GM12878 (cell line): ENCODE data around the gene DAPK2. TPM values are rescaled to one million over a fixed set of nuclear protein-coding genes. Genes with fewer than 3 reads are reported as not detected.

ENCODE experiments used
- ATAC-seq: fragments of 200-7000 bp; cut with Tn5 transposase; 3 replicates; pipeline ENCODE4 v1.9.1; 2020; ENCODE audit warnings: mild to moderate bottlenecking, moderate library complexity
- BruUV-seq: library from RNA; stranded (reverse); fragments of 400-500 nt; replicated peaks from 2 replicates; lab custom pipeline; 2021; lab: Mats Ljungman, UMichigan
- CTCF ChIA-PET: fragments of 300-600 bp; sonication (Branson Sonifier 250); formaldehyde crosslinking; extraction: SDS; loops from one replicate; lab custom pipeline; 2021; ENCODE audit warnings: inconsistent platforms; lab: Yijun Ruan, JAX
- POLR2A ChIA-PET: fragments of 350-600 bp; formaldehyde crosslinking; extraction: SDS; loops from one replicate; lab custom pipeline; 2021; ENCODE audit warnings: inconsistent platforms; lab: Charles Lee
- RAD21 ChIA-PET: fragments of 300-600 bp; sonication (Branson Sonifier 250); formaldehyde crosslinking; loops from one replicate; lab custom pipeline; 2023; ENCODE audit warnings: antibody characterized with exemption; ENCODE audit not compliant: unreplicated experiment; lab: Charles Lee
- SMC1A ChIA-PET: fragments of 300-600 bp; sonication (Branson Sonifier 250); formaldehyde crosslinking; loops from one replicate; lab custom pipeline; 2023; ENCODE audit not compliant: unreplicated experiment, uncharacterized antibody; lab: Charles Lee
- DNase-seq: peaks from one replicate; pipeline ENCODE4 v3.0.0-alpha.2; 2011; ENCODE audit warnings: low read depth, low spot score
- FAIRE-seq: peaks from 3 replicates; lab custom pipeline; 2011; peaks lifted over from hg19 to GRCh38; lab: Jason Lieb, UNC
- H2AFZ ChIP-seq: 2 replicates; pipeline ENCODE4 v1.6.0; 2011; ENCODE audit warnings: low read depth, low read length, control low read depth; ENCODE audit not compliant: control insufficient read depth
- H3K27ac ChIP-seq: 2 replicates; pipeline ENCODE4 v1.5.1; 2011; ENCODE audit warnings: control low read depth; ENCODE audit not compliant: control insufficient read depth, insufficient read depth
- H3K27me3 ChIP-seq, 2 experiments: replicated peaks in 1 of 2; 2 replicates each; pipeline versions ENCODE4 v1.6.0 to v1.6.1; 2011; ENCODE audit warnings: low read length in 1 of 2; ENCODE audit not compliant: control insufficient read depth in 2 of 2, insufficient read depth in 2 of 2
- H3K36me3 ChIP-seq, 2 experiments: 2 replicates each; pipeline ENCODE4 v1.5.1; 2011; ENCODE audit warnings: low read length in 1 of 2; ENCODE audit not compliant: control insufficient read depth in 2 of 2, insufficient read depth in 2 of 2
- H3K4me1 ChIP-seq: 2 replicates; pipeline ENCODE4 v1.6.1; 2011; ENCODE audit warnings: mild to moderate bottlenecking, low read length, moderate library complexity, mixed read lengths; ENCODE audit not compliant: control insufficient read depth, insufficient read depth
- H3K4me2 ChIP-seq: 2 replicates; pipeline ENCODE4 v1.6.0; 2011; ENCODE audit warnings: control low read depth; ENCODE audit not compliant: control insufficient read depth, insufficient read depth
- H3K4me3 ChIP-seq: fragments of 200-600 bp; sonication (generic); 2 replicates; pipeline ENCODE4 v1.5.1; 2016
- H3K79me2 ChIP-seq: 2 replicates; pipeline ENCODE4 v1.6.0; 2011; ENCODE audit warnings: low read length; ENCODE audit not compliant: control insufficient read depth, insufficient read depth
- H3K9ac ChIP-seq: 2 replicates; pipeline ENCODE4 v1.8.0; 2011; ENCODE audit warnings: low read length, control low read depth, mixed read lengths; ENCODE audit not compliant: control insufficient read depth, insufficient read depth
- H3K9me3 ChIP-seq: replicated peaks from 3 replicates; pipeline ENCODE4 v1.5.1; 2011; ENCODE audit warnings: mild to moderate bottlenecking, low read length; ENCODE audit not compliant: control insufficient read depth, insufficient read depth
- H4K20me1 ChIP-seq: 2 replicates; pipeline ENCODE4 v1.6.0; 2011; ENCODE audit not compliant: control insufficient read depth, insufficient read depth
- DPF2 ChIP-seq: fragments of 450-650 bp; IDR thresholded peaks from 2 replicates; pipeline ENCODE4 v1.6.1; 2017; ENCODE audit warnings: mild to moderate bottlenecking
- EED ChIP-seq: sonication (generic); IDR thresholded peaks from 2 replicates; pipeline ENCODE4 v1.6.1; 2016; ENCODE audit warnings: antibody characterized with exemption, low read depth
- EGR1 ChIP-seq, 2 experiments: IDR thresholded peaks; 1 replicate in 1 of 2; 2 replicates in 1 of 2; pipeline ENCODE4 v1.6.1; 2011 to 2012; ENCODE audit warnings: low read depth in 2 of 2, low read length in 2 of 2, borderline replicate concordance in 1 of 2, mild to moderate bottlenecking in 1 of 2, moderate library complexity in 1 of 2
- IKZF1 ChIP-seq: fragments of 450-650 bp; conservative IDR thresholded peaks from 2 replicates; pipeline ENCODE4 v1.6.1; 2017; ENCODE audit warnings: antibody characterized with exemption, mild to moderate bottlenecking
- IKZF2 ChIP-seq, 2 experiments: fragments of 450-650 bp; IDR thresholded peaks; 2 replicates each; pipeline ENCODE4 v1.6.1; 2017; ENCODE audit warnings: mild to moderate bottlenecking in 2 of 2, moderate library complexity in 2 of 2
- JUND ChIP-seq: IDR thresholded peaks from 2 replicates; pipeline ENCODE4 v1.6.1; 2012; ENCODE audit warnings: low read depth, mild to moderate bottlenecking, low read length, improper control_type of control experiment, moderate library complexity
- MLLT1 ChIP-seq: fragments of 450-650 bp; IDR thresholded peaks from 2 replicates; pipeline ENCODE4 v1.6.1; 2016; ENCODE audit warnings: mild to moderate bottlenecking
- NR2F1 ChIP-seq: fragments of 450-650 bp; conservative IDR thresholded peaks from 2 replicates; pipeline ENCODE4 v1.6.1; 2017; ENCODE audit warnings: mild to moderate bottlenecking
- RELB ChIP-seq: fragments of 450-650 bp; IDR thresholded peaks from 2 replicates; pipeline ENCODE4 v1.6.1; 2017; ENCODE audit warnings: low read depth, mild to moderate bottlenecking, moderate library complexity
- SKIL ChIP-seq: fragments of 450-650 bp; IDR thresholded peaks from 2 replicates; pipeline ENCODE4 v1.6.1; 2017; ENCODE audit warnings: mild to moderate bottlenecking, low read depth, inconsistent platforms; ENCODE audit not compliant: poor library complexity, severe bottlenecking
- TBL1XR1 ChIP-seq: IDR thresholded peaks from 2 replicates; pipeline ENCODE4 v1.6.1; 2012; ENCODE audit warnings: low read depth, low read length, improper control_type of control experiment
- YY1 ChIP-seq: IDR thresholded peaks from 2 replicates; pipeline ENCODE4 v1.6.1; 2011; ENCODE audit warnings: low read depth, mild to moderate bottlenecking, low read length
- ZBTB4 ChIP-seq: fragments of 450-650 bp; formaldehyde crosslinking; IDR thresholded peaks from 2 replicates; pipeline ENCODE4 v1.4.0; 2022; ENCODE audit warnings: mild to moderate bottlenecking, moderate library complexity
- ZNF217 ChIP-seq: fragments of 450-650 bp; IDR thresholded peaks from 2 replicates; pipeline ENCODE4 v1.6.1; 2017; ENCODE audit warnings: antibody characterized with exemption, mild to moderate bottlenecking
- WGBS: methylation state at CpG from one replicate; pipeline ENCODE4 v1.1.6; 2016; ENCODE audit warnings: low lambda C conversion rate; ENCODE audit not compliant: insufficient replicate concordance, insufficient coverage; ENCODE audit errors: missing lambda C conversion rate; 5-methylcytosine and 5-hydroxymethylcytosine counted together
- in situ Hi-C: fragments of 300-500 bp; cut with MboI; formaldehyde crosslinking; loops from 9 replicates; pipeline ENCODE4 v1.14.3; 2018; ENCODE audit warnings: mixed read lengths
- intact Hi-C: fragments of 100-400 bp; cut with micrococcal nuclease; formaldehyde crosslinking; loops from one replicate; pipeline ENCODE4 v1.14.2; 2022; ENCODE audit not compliant: unreplicated experiment
- polyA plus RNA-seq, 11 experiments: library from polyadenylated mRNA; depleted of rRNA in 4 of 11; unstranded in 6 of 11; stranded (reverse) in 5 of 11; fragments of >200 nt; fragmentation: Nextera tagmentation in 4 of 11; fragmentation: Illumina TruSeq in 1 of 11; extraction: Ambion mirVana in 4 of 11; extraction: Trizol in 1 of 11; gene quantifications; 1 replicate in 1 of 11; 2 replicates in 10 of 11; pipeline versions ENCODE4 v1.2.1 to v1.2.3, GENCODE V29; 2011 to 2016; ENCODE audit warnings: inconsistent platforms in 2 of 11, missing spikeins in 2 of 11, low read depth in 1 of 11
- total RNA-seq, 4 experiments: library from RNA; depleted of rRNA in 3 of 4; stranded (reverse); fragments of >200 nt in 3 of 4; fragmentation: Illumina TruSeq in 1 of 4; extraction: Trizol in 1 of 4; gene quantifications; 2 replicates each; pipeline versions ENCODE4 v1.2.1 to v1.2.3, GENCODE V29; 2013 to 2021

Gene DAPK2
- total and polyA plus RNA-seq, 10 of the 15 experiments (the other 5 are each of a cell fraction or from before 2014, with no cell fraction given): 0.69 to 8.4 (median 4.1) TPM

GRCh38 chr15:63939531-63940130, 106.7 kb downstream of the DAPK2 start:
- Histone ChIP-seq H3K4me1 (peaks cover 22% of the 10 kb centered on the region), H3K36me3 (no peaks in the 10 kb centered on the region), H2AFZ (peak overlapping the region; percentile 59), H3K27me3 (no peaks in the 10 kb centered on the region), H3K4me2 (peak overlapping the region; percentile 41; the same call in 1 of the 2 replicates), H3K79me2 (no peaks in the 10 kb centered on the region), H3K27ac (0 out of 2 replicates have a peak overlapping the region, but pooled peaks have one; percentile 20), H3K9ac (no peak overlapping the region), H3K9me3 (no peaks in the 10 kb centered on the region), H3K4me3 (no peak overlapping the region), H4K20me1 (no peaks in the 10 kb centered on the region)
- ChIA-PET POLR2A (interaction anchor here (1.0 to 1.2 kb wide), 2 partner anchors 31 to 43 kb away, joined by 3 to 4 read pairs; no protein-coding TSS in a partner anchor), RAD21 (interaction anchor here (0.8 to 1.8 kb wide), 5 partner anchors 31 to 188 kb away, joined by 3 to 7 read pairs (median 3); partner anchors contain the start of gene DAPK2), SMC1A (interaction anchor here (0.8 to 2.7 kb wide), 8 partner anchors 19 to 330 kb away, joined by 3 to 11 read pairs (median 4); no protein-coding TSS in a partner anchor), CTCF (interaction anchor here (0.6 to 1.6 kb wide), 5 partner anchors 9 to 188 kb away, joined by 3 to 8 read pairs (median 4); no protein-coding TSS in a partner anchor)
- DNase-seq: peak; percentile 15
- intact Hi-C loops: no loop called here
- in situ Hi-C loops: no loop called here
- peak; percentile 54 for FAIRE-seq
- no TSS peak for BruUV-seq
- peak; percentile 69 for ATAC-seq
- WGBS: 0% methylated on average over 4 of the region's 4 CpGs
- TF ChIP-seq IKZF2 (IDR thresholded peaks at IDR 0.05): peak; percentile 69 to 73
- 0 out of 2 replicates have a peak, but pooled peaks have one; percentile 24 for TF ChIP-seq RELB
- peak; percentile 41 for TF ChIP-seq SKIL
- no peak for TF ChIP-seq NR2F1
- TF ChIP-seq ZBTB4 (CRISPR knock-in tag): no peak
- TF ChIP-seq YY1: 0 out of 2 replicates have a peak, but pooled peaks have one; percentile 20
- 0 out of 2 replicates have a peak, but pooled peaks have one; percentile 38 for TF ChIP-seq TBL1XR1
- peak; percentile 73; the same call in 1 of the 2 replicates for TF ChIP-seq ZNF217
- peak; percentile 64 for TF ChIP-seq IKZF1
- TF ChIP-seq DPF2: 0 out of 2 replicates have a peak, but pooled peaks have one; percentile 31
- TF ChIP-seq MLLT1: 0 out of 2 replicates have a peak, but pooled peaks have one; percentile 12
- no peak for TF ChIP-seq JUND
- 0 out of 2 replicates have a peak, but pooled peaks have one; percentile 23 for TF ChIP-seq EED
- TF ChIP-seq EGR1 (IDR thresholded peaks at IDR 0.05; ENCODE audit: borderline replicate concordance in 1 of 2, low read depth in 2 of 2, low read length in 2 of 2): peak in 1 of 2 experiments; percentile 12; a peak in 1 of 3 replicates
